Rectal smooth muscle tissue (tissue), 1 donor: Measurements from ENCODE around the gene FARSA.
"Not testable (repeated sequence)": the region's sequence is repeated elsewhere in the genome, so short reads cannot be mapped to it uniquely, and the experiment has no call there.

Experiments
- H3K27ac ChIP-seq: one replicate; pipeline ENCODE4 v1.7.0; 2013; ENCODE audit warnings: low read depth, low read length, inconsistent platforms
- H3K27me3 ChIP-seq: one replicate; pipeline ENCODE4 v1.7.0; 2013; ENCODE audit warnings: low read length; ENCODE audit not compliant: control insufficient read depth, insufficient read depth
- H3K36me3 ChIP-seq: one replicate; pipeline ENCODE4 v1.7.0; 2013; ENCODE audit warnings: low read length; ENCODE audit not compliant: control insufficient read depth, insufficient read depth
- H3K4me1 ChIP-seq: one replicate; pipeline ENCODE4 v1.7.0; 2013; ENCODE audit warnings: low read length; ENCODE audit not compliant: control insufficient read depth, insufficient read depth
- H3K4me3 ChIP-seq: one replicate; pipeline ENCODE4 v1.7.0; 2013; ENCODE audit warnings: low read length
- H3K9ac ChIP-seq: one replicate; pipeline ENCODE4 v1.7.0; 2013; ENCODE audit warnings: low read length

FARSA gene

GRCh38 chr19:12921047-12921446 is 12.5 kb downstream of the FARSA start:
- Histone ChIP-seq H3K27ac (no peak overlapping the region), H3K4me3 (no peak overlapping the region), H3K36me3 (peaks cover 26% of the 10 kb centered on the region), H3K9ac (no peak overlapping the region), H3K4me1 (no peaks in the 10 kb centered on the region), H3K27me3 (no peaks in the 10 kb centered on the region)

GRCh38 chr19:12918253-12918652 is 15.3 kb downstream of the FARSA start:
- peaks cover 10% of the 10 kb centered on the region for H3K36me3 ChIP-seq
- no peak overlapping the region for H3K4me3 ChIP-seq
- H3K27ac ChIP-seq, result no peak overlapping the region
- no peak overlapping the region for H3K9ac ChIP-seq
- no peaks in the 10 kb centered on the region for H3K27me3 ChIP-seq
- peaks cover 11% of the 10 kb centered on the region for H3K4me1 ChIP-seq

- H3K36me3 ChIP-seq, H3K9ac ChIP-seq, H3K27me3 ChIP-seq, H3K4me3 ChIP-seq, H3K27ac ChIP-seq: not testable (repeated sequence)
- peaks cover 19% of the 10 kb centered on the region for H3K4me1 ChIP-seq
Observed at GRCh38 chr19:12915860-12916259, 17.7 kb downstream of the FARSA start.

- H3K4me1 ChIP-seq, result peaks cover 19% of the 10 kb centered on the region
- H3K36me3 ChIP-seq, result no peaks in the 10 kb centered on the region
- no peak overlapping the region for H3K9ac ChIP-seq
- H3K4me3 ChIP-seq, result peak overlapping the region; percentile 27
- peak overlapping the region; percentile 85 for H3K27ac ChIP-seq
- H3K27me3 ChIP-seq, result no peaks in the 10 kb centered on the region
Observed at GRCh38 chr19:12913851-12914690, 19.4 kb downstream of the FARSA start.

- peak overlapping the region; percentile 85 for H3K27ac ChIP-seq
- no peak overlapping the region for H3K9ac ChIP-seq
- peaks cover 19% of the 10 kb centered on the region for H3K4me1 ChIP-seq
- no peaks in the 10 kb centered on the region for H3K36me3 ChIP-seq
- no peak overlapping the region for H3K4me3 ChIP-seq
- H3K27me3 ChIP-seq, result no peaks in the 10 kb centered on the region
Observed at GRCh38 chr19:12913011-12913561, 20.4 kb downstream of the FARSA start.

GRCh38 chr19:12912571-12912970 is 20.9 kb downstream of the FARSA start:
- Histone ChIP-seq H3K36me3 (no peaks in the 10 kb centered on the region), H3K4me1 (peaks cover 19% of the 10 kb centered on the region), H3K27ac (peak overlapping the region; percentile 85), H3K4me3 (no peak overlapping the region), H3K27me3 (no peaks in the 10 kb centered on the region), H3K9ac (no peak overlapping the region)

- Histone ChIP-seq H3K9ac (no peak overlapping the region), H3K27me3 (no peaks in the 10 kb centered on the region), H3K4me3 (no peak overlapping the region), H3K36me3 (no peaks in the 10 kb centered on the region), H3K4me1 (peaks cover under 1% of the 10 kb centered on the region), H3K27ac (no peak overlapping the region)
Observed at GRCh38 chr19:12907166-12907565, 26.3 kb downstream of the FARSA start.

GRCh38 chr19:12899891-12900518 is 33.5 kb downstream of the FARSA start:
- no peak overlapping the region for H3K9ac ChIP-seq
- no peak overlapping the region for H3K4me3 ChIP-seq
- H3K27ac ChIP-seq, result no peak overlapping the region
- no peaks in the 10 kb centered on the region for H3K4me1 ChIP-seq
- peaks cover 13% of the 10 kb centered on the region for H3K36me3 ChIP-seq
- no peaks in the 10 kb centered on the region for H3K27me3 ChIP-seq

- Histone ChIP-seq H3K36me3 (peaks cover 13% of the 10 kb centered on the region), H3K27ac (no peak overlapping the region), H3K9ac (no peak overlapping the region), H3K4me1 (peaks cover 5% of the 10 kb centered on the region), H3K27me3 (no peaks in the 10 kb centered on the region), H3K4me3 (no peak overlapping the region)
Observed at GRCh38 chr19:12896460-12896859, 37.1 kb downstream of the FARSA start.

- Histone ChIP-seq H3K4me3 (no peak overlapping the region), H3K4me1 (peaks cover 9% of the 10 kb centered on the region), H3K27me3 (no peaks in the 10 kb centered on the region), H3K9ac (no peak overlapping the region), H3K27ac (no peak overlapping the region), H3K36me3 (peaks cover 11% of the 10 kb centered on the region)
Observed at GRCh38 chr19:12893582-12893981, 39.9 kb downstream of the FARSA start.

- H3K4me3 ChIP-seq, result peak overlapping the region; percentile 84
- H3K27ac ChIP-seq, result peak overlapping the region; percentile 6
- peaks cover under 1% of the 10 kb centered on the region for H3K36me3 ChIP-seq
- H3K9ac ChIP-seq, result peak overlapping the region; percentile 78
- H3K27me3 ChIP-seq, result no peaks in the 10 kb centered on the region
- peaks cover 9% of the 10 kb centered on the region for H3K4me1 ChIP-seq
Observed at GRCh38 chr19:12891553-12892021, 41.9 kb downstream of the FARSA start.

- peak within 1 kb of the TSS; percentile 78 for H3K9ac ChIP-seq
- H3K4me3 ChIP-seq, result peak within 1 kb of the TSS; percentile 84
- H3K4me1 ChIP-seq, result peaks cover 9% of the 10 kb centered on the region
- H3K36me3 ChIP-seq, result no peaks in the 10 kb centered on the region
- H3K27me3 ChIP-seq, result no peaks in the 10 kb centered on the region
- peak within 1 kb of the TSS; percentile 6 for H3K27ac ChIP-seq
Observed at GRCh38 chr19:12890787-12891552, 42.5 kb downstream of the FARSA start, which contains the start of gene GCDH. Gene GCDH (plus strand): TSS chr19:12891160. CDS start chr19:12891305, 145 bp downstream.
